GM23338 (cell line): ENCODE measurements around the gene RIMKLB. TPM values are rescaled to one million over a fixed set of nuclear protein-coding genes. Genes with fewer than 3 reads are reported as not detected.

Experiments
- ATAC-seq: fragments of 200-7000 bp; cut with Tn5 transposase; 3 replicates; pipeline ENCODE4 v1.9.1; 2020
- DNase-seq: peaks from one replicate; pipeline ENCODE4 v3.0.0-alpha.2; 2015; ENCODE audit warnings: low spot score
- H2AFZ ChIP-seq: fragments of 200-600 bp; sonication (generic); 2 replicates; pipeline ENCODE4 v1.8.0; 2016; ENCODE audit warnings: antibody characterized with exemption, mild to moderate bottlenecking, moderate library complexity
- H3F3A ChIP-seq: fragments of 200-600 bp; sonication (generic); replicated peaks from 2 replicates; pipeline ENCODE4 v1.8.0; 2017; ENCODE audit warnings: antibody characterized with exemption, mixed run types, low read depth
- H3K27ac ChIP-seq: fragments of 200-600 bp; sonication (generic); 2 replicates; pipeline ENCODE4 v1.6.1; 2016; ENCODE audit warnings: low read depth
- H3K27me3 ChIP-seq: fragments of 200-600 bp; sonication (generic); 2 replicates; pipeline ENCODE4 v1.8.0; 2016; ENCODE audit warnings: mild to moderate bottlenecking, mixed run types, moderate library complexity; ENCODE audit not compliant: insufficient read depth
- H3K36me3 ChIP-seq: fragments of 200-600 bp; sonication (generic); 2 replicates; pipeline ENCODE4 v1.8.0; 2016; ENCODE audit warnings: mild to moderate bottlenecking; ENCODE audit not compliant: insufficient read depth
- H3K4me1 ChIP-seq: fragments of 200-600 bp; sonication (generic); 2 replicates; pipeline ENCODE4 v1.8.0; 2016; ENCODE audit warnings: mild to moderate bottlenecking, moderate library complexity; ENCODE audit not compliant: insufficient read depth
- H3K4me2 ChIP-seq: fragments of 200-600 bp; sonication (generic); 2 replicates; pipeline ENCODE4 v1.7.1; 2017; ENCODE audit warnings: mixed run types
- H3K4me3 ChIP-seq: fragments of 200-600 bp; sonication (generic); 2 replicates; pipeline ENCODE4 v1.6.1; 2016; ENCODE audit warnings: mixed run types
- H3K79me2 ChIP-seq: fragments of 200-600 bp; sonication (generic); replicated peaks from 2 replicates; pipeline ENCODE4 v1.8.0; 2017; ENCODE audit warnings: mild to moderate bottlenecking; ENCODE audit not compliant: insufficient read depth
- H3K9me2 ChIP-seq: fragments of 200-600 bp; sonication (generic); 2 replicates; pipeline ENCODE4 v1.8.0; 2017; ENCODE audit not compliant: insufficient read depth
- H4K20me1 ChIP-seq: fragments of 200-600 bp; sonication (generic); replicated peaks from 2 replicates; pipeline ENCODE4 v1.8.0; 2017; ENCODE audit warnings: mild to moderate bottlenecking; ENCODE audit not compliant: insufficient read depth
- H3K27ac Mint-ChIP-seq: 2 replicates; pipeline ENCODE4 v1.8.0; 2020; ENCODE audit warnings: inconsistent platforms, mild to moderate bottlenecking, moderate library complexity, mixed read lengths
- H3K27me3 Mint-ChIP-seq: 3 replicates; pipeline ENCODE4 v1.8.0; 2022; ENCODE audit warnings: low read depth, mild to moderate bottlenecking, moderate library complexity, mixed read lengths, inconsistent platforms; ENCODE audit not compliant: insufficient read depth, poor library complexity
- H3K36me3 Mint-ChIP-seq: 3 replicates; pipeline ENCODE4 v1.8.0; 2021; ENCODE audit warnings: low read depth, mild to moderate bottlenecking, inconsistent platforms, moderate library complexity, mixed read lengths
- H3K4me1 Mint-ChIP-seq: 3 replicates; pipeline ENCODE4 v1.8.0; 2020; ENCODE audit warnings: mild to moderate bottlenecking, inconsistent platforms, mixed read lengths
- H3K4me3 Mint-ChIP-seq: 3 replicates; pipeline ENCODE4 v1.8.0; 2021; ENCODE audit warnings: moderate library complexity, mild to moderate bottlenecking, inconsistent platforms, mixed read lengths
- H3K9me3 Mint-ChIP-seq: 3 replicates; pipeline ENCODE4 v1.8.0; 2020; ENCODE audit warnings: moderate library complexity, mild to moderate bottlenecking, inconsistent platforms, mixed read lengths
- CREB1 ChIP-seq: fragments of 250-450 bp; sonication (Bioruptor Pico); IDR thresholded peaks from 2 replicates; pipeline ENCODE4 v1.5.0; 2020; ENCODE audit warnings: low read depth, mild to moderate bottlenecking, moderate library complexity
- ETS1 ChIP-seq: IDR thresholded peaks from 2 replicates; pipeline ENCODE4 v1.6.1; 2016; ENCODE audit warnings: antibody characterized with exemption
- EZH2phosphoT487 ChIP-seq: fragments of 200-600 bp; sonication (generic); IDR thresholded peaks from one replicate; pipeline ENCODE4 v1.8.1; 2018; ENCODE audit warnings: antibody characterized with exemption; ENCODE audit not compliant: unreplicated experiment
- JUNB ChIP-seq: IDR thresholded peaks from one replicate; pipeline ENCODE4 v1.6.1; 2016; ENCODE audit warnings: antibody characterized with exemption; ENCODE audit not compliant: unreplicated experiment
- NANOG ChIP-seq: IDR thresholded peaks from 2 replicates; pipeline ENCODE4 v1.6.1; 2016; ENCODE audit warnings: antibody characterized with exemption, borderline replicate concordance
- POLR2AphosphoS5 ChIP-seq: IDR thresholded peaks from 2 replicates; pipeline ENCODE4 v1.6.1; 2016; ENCODE audit warnings: antibody characterized with exemption, low read depth
- REST ChIP-seq: IDR thresholded peaks from one replicate; pipeline ENCODE4 v1.6.1; 2018; ENCODE audit warnings: antibody characterized with exemption; ENCODE audit not compliant: unreplicated experiment
- STAT1 ChIP-seq: IDR thresholded peaks from one replicate; pipeline ENCODE4 v1.6.1; 2016; ENCODE audit warnings: antibody characterized with exemption; ENCODE audit not compliant: unreplicated experiment
- ZNF114 ChIP-seq: fragments of 250-450 bp; sonication (Bioruptor Pico); IDR thresholded peaks from 2 replicates; pipeline ENCODE4 v1.5.0; 2020; ENCODE audit warnings: mild to moderate bottlenecking, moderate library complexity
- ZNF331 ChIP-seq: fragments of 250-450 bp; sonication (Bioruptor Pico); IDR thresholded peaks from 2 replicates; pipeline ENCODE4 v1.5.0; 2020; ENCODE audit warnings: low read depth, mild to moderate bottlenecking, moderate library complexity
- ZNF462 ChIP-seq: fragments of 250-450 bp; sonication (Bioruptor Pico); IDR thresholded peaks from 2 replicates; pipeline ENCODE4 v1.5.0; 2020; ENCODE audit warnings: mild to moderate bottlenecking, moderate library complexity
- long read RNA-seq: library from polyadenylated mRNA; unstranded; transcript quantifications from one replicate; pipeline ENCODE4 v2.0.0, GENCODE V29; 2020; ENCODE audit not compliant: unreplicated experiment
- polyA plus RNA-seq: library from polyadenylated mRNA; unstranded; fragments of >200 nt; fragmentation: Nextera tagmentation; extraction: Ambion mirVana; gene quantifications from 2 replicates; pipeline ENCODE4 v1.2.1, GENCODE V29; 2016
- total RNA-seq: library from RNA; depleted of rRNA; stranded (reverse); fragments of >200 nt; shearing (Covaris generic); gene quantifications from 2 replicates; pipeline ENCODE4 v1.2.3, GENCODE V29; 2014; rRNA removed
- TF ChIP-seq, protein P1 (sequence below), 2 experiments: fragments of 200-600 bp in 1 of 2; sonication (generic) in 1 of 2; conservative IDR thresholded peaks; 2 replicates each; pipeline versions ENCODE4 v1.5.1 to v1.6.1; 2016 to 2017; ENCODE audit warnings: antibody characterized with exemption in 2 of 2, low read depth in 2 of 2, mild to moderate bottlenecking in 2 of 2, moderate library complexity in 1 of 2

The RIMKLB gene
- total RNA-seq = 94.8 and 104 TPM in 2 replicates
- 62.7 and 87.0 TPM in 2 replicates for polyA plus RNA-seq
- long read RNA-seq, transcript RIMKLB-205 (6 exons, 2,236 nt) = major isoform, 6 of 21 reads
- long read RNA-seq, partial matches to known transcripts = 4 of 21 reads
- long read RNA-seq, other reads (novel, unspliced or antisense) = 9 of 21 reads

DNA sequence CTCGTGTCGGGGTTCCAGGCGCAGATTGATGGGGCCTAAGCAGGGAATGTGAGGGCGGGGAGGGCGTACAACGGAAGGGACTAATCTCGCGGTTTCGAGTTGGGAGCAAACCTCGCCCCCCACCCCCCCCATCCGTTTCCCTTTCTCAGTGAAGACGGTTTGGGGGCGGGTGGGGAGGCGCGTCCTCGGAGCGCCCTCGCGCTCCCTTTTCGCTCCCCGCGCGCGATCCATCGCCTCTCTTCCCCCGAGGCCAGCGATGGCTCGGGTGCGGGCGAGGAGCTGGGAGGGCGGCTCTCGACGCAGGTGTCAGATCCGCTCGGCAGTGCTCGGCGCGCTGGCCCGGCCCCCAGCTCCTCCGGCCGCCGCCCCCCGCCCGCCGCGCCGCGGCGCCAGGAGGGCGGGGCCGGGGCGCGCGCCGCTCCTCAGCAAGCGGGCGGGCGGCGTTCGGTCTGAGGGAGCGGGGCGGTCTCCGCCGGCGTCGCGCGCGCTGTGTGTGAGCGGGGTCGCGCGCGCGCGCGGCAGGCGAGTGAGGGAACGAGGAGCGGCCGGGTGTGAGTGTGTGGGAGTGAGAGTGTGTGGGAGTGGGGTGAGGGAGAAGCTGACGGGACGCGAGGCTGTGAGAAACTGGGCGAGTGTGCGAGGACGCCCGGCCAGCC lies at the start of gene RIMKLB:
Gene RIMKLB (plus strand): TSS at position 516 of the 656 bp plus-strand sequence. CDS start 15,876 bp downstream, outside the sequence.
- Histone ChIP-seq H3K27me3 (no peaks in the 10 kb centered on the region), H2AFZ (no peak within 1 kb of the TSS), H3K27ac (peak within 1 kb of the TSS; percentile 90), H3K4me1 (peaks cover 37% of the 10 kb centered on the region), H4K20me1 (peaks cover 24% of the 10 kb centered on the region), H3K4me2 (peak within 1 kb of the TSS; percentile 85), H3K4me3 (peak within 1 kb of the TSS; percentile 60), H3F3A (no peaks in the 10 kb centered on the region), H3K79me2 (peaks cover 42% of the 10 kb centered on the region), H3K9me2 (no peaks in the 10 kb centered on the region), H3K36me3 (no peaks in the 10 kb centered on the region)
- Mint-ChIP-seq H3K4me1 (peaks cover 48% of the 10 kb centered on the region), H3K9me3 (no peaks in the 10 kb centered on the region), H3K4me3 (peak within 1 kb of the TSS; percentile 75), H3K36me3 (peaks cover 23% of the 10 kb centered on the region), H3K27ac (peak within 1 kb of the TSS; percentile 94), H3K27me3 (peaks cover 16% of the 10 kb centered on the region)
- ATAC-seq = peak; percentile 75
- TF ChIP-seq ZNF114 (CRISPR knock-in tag) (no peak), POLR2AphosphoS5 (peak; percentile 73), ZNF331 (no peak), REST (no peak), CREB1 (CRISPR knock-in tag) (no peak), JUNB (no peak), ETS1 (0 out of 2 replicates have a peak, but pooled peaks have one; percentile 16), NANOG (no peak), ZNF462 (CRISPR knock-in tag) (no peak), EZH2phosphoT487 (no peak), STAT1 (no peak)
- TF ChIP-seq, protein P1, sequence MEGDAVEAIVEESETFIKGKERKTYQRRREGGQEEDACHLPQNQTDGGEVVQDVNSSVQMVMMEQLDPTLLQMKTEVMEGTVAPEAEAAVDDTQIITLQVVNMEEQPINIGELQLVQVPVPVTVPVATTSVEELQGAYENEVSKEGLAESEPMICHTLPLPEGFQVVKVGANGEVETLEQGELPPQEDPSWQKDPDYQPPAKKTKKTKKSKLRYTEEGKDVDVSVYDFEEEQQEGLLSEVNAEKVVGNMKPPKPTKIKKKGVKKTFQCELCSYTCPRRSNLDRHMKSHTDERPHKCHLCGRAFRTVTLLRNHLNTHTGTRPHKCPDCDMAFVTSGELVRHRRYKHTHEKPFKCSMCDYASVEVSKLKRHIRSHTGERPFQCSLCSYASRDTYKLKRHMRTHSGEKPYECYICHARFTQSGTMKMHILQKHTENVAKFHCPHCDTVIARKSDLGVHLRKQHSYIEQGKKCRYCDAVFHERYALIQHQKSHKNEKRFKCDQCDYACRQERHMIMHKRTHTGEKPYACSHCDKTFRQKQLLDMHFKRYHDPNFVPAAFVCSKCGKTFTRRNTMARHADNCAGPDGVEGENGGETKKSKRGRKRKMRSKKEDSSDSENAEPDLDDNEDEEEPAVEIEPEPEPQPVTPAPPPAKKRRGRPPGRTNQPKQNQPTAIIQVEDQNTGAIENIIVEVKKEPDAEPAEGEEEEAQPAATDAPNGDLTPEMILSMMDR (conservative IDR thresholded peaks at IDR 0.05; ENCODE audit: low read depth in 2 of 2) = no peak
- DNase-seq = peak; percentile 92
